Lower leg skin (tissue), 4 donors: ENCODE data around the gene GTF3C6. TPM values are rescaled to one million over a fixed set of nuclear protein-coding genes. Genes with fewer than 3 reads are reported as not detected.

Source experiments
- DNase-seq, 2 donors: peaks; one replicate each; pipeline ENCODE4 v3.0.0-alpha.2; 2019; ENCODE audit warnings: low spot score in 2 of 2
- H3K4me3 ChIP-seq: fragments of 200-600 bp; sonication (generic); 2 replicates; pipeline ENCODE4 v1.5.1; 2017; ENCODE audit warnings: mild to moderate bottlenecking, low read depth; ENCODE audit not compliant: poor library complexity, severe bottlenecking
- POLR2A ChIP-seq, 2 donors: fragments of 450-650 bp; IDR thresholded peaks; one replicate each; pipeline ENCODE4 v1.6.1; 2016 to 2017; ENCODE audit warnings: antibody characterized with exemption in 2 of 2, mild to moderate bottlenecking in 1 of 2, moderate library complexity in 1 of 2
- WGBS, 2 donors: methylation state at CpG; one replicate each; pipeline ENCODE4 v1.1.5; 2018; 5-methylcytosine and 5-hydroxymethylcytosine counted together
- intact Hi-C: fragments of 100-400 bp; cut with DNase I; formaldehyde crosslinking; loops from one replicate; pipeline ENCODE4 v1.15.0; 2023; ENCODE audit warnings: low total_unique reads
- total RNA-seq, 4 donors: library from RNA; depleted of rRNA; stranded (reverse); fragments of >200 nt; gene quantifications; one replicate each; pipeline ENCODE4 v1.1.0, GENCODE V29; 2016
- TF ChIP-seq, protein P1 (sequence below), 3 donors: fragments of 450-650 bp; IDR thresholded peaks; one replicate each; pipeline ENCODE4 v1.5.1; 2016; ENCODE audit warnings: antibody characterized with exemption in 3 of 3, mild to moderate bottlenecking in 3 of 3, moderate library complexity in 2 of 3

GTF3C6 gene, protein sequence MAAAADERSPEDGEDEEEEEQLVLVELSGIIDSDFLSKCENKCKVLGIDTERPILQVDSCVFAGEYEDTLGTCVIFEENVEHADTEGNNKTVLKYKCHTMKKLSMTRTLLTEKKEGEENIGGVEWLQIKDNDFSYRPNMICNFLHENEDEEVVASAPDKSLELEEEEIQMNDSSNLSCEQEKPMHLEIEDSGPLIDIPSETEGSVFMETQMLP
- 10 to 100 TPM; 15.5 to 22.1 (median 18.3) TPM for total RNA-seq

DNA sequence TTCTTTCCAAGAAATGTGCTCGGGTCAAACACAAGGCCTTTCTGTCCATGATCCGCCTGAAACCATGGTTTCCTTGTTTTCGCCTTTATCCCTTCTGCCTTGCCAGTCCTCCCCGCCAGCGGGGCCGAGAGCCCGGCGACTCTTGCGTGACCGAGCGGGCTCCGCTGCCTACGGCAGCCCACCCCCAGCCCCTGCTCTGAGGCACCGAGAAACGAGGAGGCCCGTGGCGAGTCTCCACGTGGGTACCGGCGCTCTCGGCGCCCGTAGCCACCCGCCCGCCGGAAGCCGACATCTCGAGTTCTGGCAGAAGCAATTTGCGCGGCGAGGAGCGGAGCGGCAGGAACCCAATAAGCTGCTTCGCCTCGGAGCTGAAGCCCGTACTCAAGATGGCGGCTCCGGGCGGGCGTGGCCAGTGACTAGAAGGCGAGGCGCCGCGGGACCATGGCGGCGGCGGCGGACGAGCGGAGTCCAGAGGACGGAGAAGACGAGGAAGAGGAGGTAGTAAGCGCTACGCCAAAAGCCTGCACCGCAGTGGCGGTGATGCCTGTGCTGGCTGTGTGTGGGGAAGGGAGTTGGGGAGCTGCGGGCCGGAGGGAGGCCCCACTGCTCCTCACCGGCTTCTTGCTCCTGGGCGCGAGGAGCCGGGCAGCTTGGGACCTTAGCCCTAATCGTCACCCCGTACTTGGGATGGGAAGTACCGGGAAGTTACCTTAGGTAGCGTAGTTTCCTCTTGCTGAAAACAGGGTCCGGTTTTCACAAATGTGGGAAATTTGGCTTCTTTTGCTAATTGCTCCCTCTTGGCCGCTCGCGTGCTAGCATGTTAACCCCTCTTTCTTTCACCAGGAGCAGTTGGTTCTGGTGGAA lies at the start of gene GTF3C6:
Gene GTF3C6, plus strand, starts transcription at position 378 of the 864 bp plus-strand sequence. Its CDS starts 64 bp downstream, at position 442.
- 0 to 1% methylated on average over 42 to 65 of the region's 70 CpGs for WGBS, 2 donors
- TF ChIP-seq POLR2A (IDR thresholded peaks at IDR 0.05) = no peak
- TF ChIP-seq, protein P1, sequence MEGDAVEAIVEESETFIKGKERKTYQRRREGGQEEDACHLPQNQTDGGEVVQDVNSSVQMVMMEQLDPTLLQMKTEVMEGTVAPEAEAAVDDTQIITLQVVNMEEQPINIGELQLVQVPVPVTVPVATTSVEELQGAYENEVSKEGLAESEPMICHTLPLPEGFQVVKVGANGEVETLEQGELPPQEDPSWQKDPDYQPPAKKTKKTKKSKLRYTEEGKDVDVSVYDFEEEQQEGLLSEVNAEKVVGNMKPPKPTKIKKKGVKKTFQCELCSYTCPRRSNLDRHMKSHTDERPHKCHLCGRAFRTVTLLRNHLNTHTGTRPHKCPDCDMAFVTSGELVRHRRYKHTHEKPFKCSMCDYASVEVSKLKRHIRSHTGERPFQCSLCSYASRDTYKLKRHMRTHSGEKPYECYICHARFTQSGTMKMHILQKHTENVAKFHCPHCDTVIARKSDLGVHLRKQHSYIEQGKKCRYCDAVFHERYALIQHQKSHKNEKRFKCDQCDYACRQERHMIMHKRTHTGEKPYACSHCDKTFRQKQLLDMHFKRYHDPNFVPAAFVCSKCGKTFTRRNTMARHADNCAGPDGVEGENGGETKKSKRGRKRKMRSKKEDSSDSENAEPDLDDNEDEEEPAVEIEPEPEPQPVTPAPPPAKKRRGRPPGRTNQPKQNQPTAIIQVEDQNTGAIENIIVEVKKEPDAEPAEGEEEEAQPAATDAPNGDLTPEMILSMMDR (IDR thresholded peaks at IDR 0.05) = no peak
- peak within 1 kb of the TSS; percentile 61 for H3K4me3 ChIP-seq
- DNase-seq = peak; percentile 90 to 98
- intact Hi-C loops = no loop called here

DNA sequence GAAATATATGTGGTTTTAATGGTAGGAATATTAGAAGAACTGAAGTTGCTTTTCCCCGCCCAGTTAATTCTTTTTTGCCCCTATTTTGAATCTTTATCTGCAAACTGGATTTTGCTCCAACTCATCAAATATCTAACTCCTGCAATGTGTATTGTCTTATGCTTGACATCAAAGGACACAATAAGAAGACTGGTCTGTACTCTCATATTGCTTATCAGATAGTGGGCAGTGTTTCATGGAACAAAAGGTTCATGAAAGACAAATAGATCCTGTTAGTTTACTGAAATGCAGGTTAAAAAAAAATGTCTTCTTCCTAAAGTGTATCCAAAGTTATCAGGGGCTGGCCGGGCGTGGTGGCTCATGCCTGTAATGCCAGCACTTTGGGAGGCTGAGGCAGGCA lies 27.7 kb upstream of the GTF3C6 start:
- TF ChIP-seq, protein P1 (IDR thresholded peaks at IDR 0.05) = no peak
- TF ChIP-seq POLR2A (IDR thresholded peaks at IDR 0.05) = no peak
- 71 to 94% methylated on average over 3 of the region's 3 CpGs for WGBS, 2 donors
- no peak overlapping the region for H3K4me3 ChIP-seq
- intact Hi-C loops = no loop called here
- no peak for DNase-seq

DNA sequence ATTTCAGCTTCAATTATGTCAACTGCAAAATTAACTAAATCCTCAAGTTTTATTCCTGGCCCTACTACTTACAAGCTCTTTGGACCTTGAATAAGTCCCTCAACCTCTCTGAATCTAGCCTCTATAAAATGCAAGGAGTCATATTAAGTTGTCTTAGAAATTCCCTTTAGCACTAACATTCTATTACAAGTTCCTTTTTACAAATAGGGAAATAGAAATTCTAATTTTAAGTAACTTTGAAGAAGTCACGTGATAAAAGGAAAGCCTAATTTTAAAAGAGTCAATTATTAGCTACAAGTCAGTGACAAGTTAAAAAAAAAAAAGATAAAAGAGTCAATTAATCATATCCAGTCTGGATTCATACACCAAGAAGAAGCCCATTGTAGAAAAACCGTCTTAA lies 24.6 kb upstream of the GTF3C6 start:
- intact Hi-C loops = no loop called here
- TF ChIP-seq, protein P1 (IDR thresholded peaks at IDR 0.05) = no peak
- WGBS, 2 donors = 57 to 78% methylated on average over 2 of the region's 2 CpGs

DNA sequence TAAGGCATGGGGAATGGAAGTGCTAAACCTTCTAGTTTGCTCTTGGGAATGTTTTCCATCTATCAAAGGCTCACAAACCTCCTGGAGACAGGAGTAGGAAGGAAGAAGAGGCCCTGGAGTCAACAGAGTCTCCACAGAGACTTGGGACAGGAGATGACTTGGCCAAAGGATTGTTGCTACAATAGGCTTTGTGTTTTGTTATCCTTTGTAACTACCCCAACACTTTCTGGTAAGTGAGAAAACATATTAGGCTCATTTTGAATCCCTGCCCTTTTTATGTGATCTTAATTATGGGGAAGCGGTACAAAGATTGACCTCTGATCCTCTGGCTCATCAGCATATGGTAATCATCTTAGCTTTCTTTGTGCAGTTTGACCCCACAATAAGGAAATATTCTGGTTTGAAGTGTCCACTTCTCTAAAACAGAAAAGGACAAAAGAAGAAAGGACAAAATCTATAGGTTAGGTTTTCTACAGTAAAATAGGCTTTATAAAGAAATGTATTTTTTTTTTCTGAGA lies 24.1 kb upstream of the GTF3C6 start:
- 84 to 90% methylated on average over 1 of the region's 1 CpG for WGBS, 2 donors
- intact Hi-C loops = no loop called here
- H3K4me3 ChIP-seq = no peak overlapping the region
- DNase-seq = no peak
- TF ChIP-seq POLR2A (IDR thresholded peaks at IDR 0.05) = no peak
- TF ChIP-seq, protein P1 (IDR thresholded peaks at IDR 0.05) = no peak

More for the DNA sequence above, 24.6 kb upstream of the GTF3C6 start:
- no peak for DNase-seq
- no peak overlapping the region for H3K4me3 ChIP-seq

DNA sequence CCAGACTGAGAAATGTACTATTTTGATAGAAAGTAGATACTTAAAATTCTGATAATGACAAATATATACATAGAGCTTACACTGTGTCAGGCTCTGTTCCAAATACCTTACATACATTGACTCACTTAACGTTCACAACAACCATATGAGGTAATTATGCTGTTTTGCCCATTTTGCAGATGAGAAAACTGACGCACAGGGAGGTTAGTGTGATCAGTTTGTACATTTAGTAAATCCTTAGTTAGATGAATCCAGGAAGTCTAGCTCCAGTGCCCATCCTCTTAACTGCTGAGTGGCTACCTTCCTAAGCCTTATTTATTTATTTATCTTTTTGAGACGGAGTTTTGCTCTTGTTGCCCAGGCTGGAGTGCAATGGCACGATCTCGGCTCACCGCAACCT lies 23.3 kb upstream of the GTF3C6 start:
- DNase-seq = no peak
- intact Hi-C loops = no loop called here
- no peak for TF ChIP-seq POLR2A (IDR thresholded peaks at IDR 0.05)
- TF ChIP-seq, protein P1 (IDR thresholded peaks at IDR 0.05) = no peak
- WGBS, 2 donors = 90 to 92% methylated on average over 6 of the region's 6 CpGs
- no peak overlapping the region for H3K4me3 ChIP-seq
